LNCaP clone FGC (cell line): Measurements from ENCODE around the gene MCOLN2.
A peak's percentile ranks its signal among the peaks of the same experiment; 100 is the strongest.

Experiments
- DNase-seq: peaks from one replicate; pipeline ENCODE4 v3.0.0-alpha.2; 2011; ENCODE audit warnings: low read depth
- H3K4me3 ChIP-seq: 2 replicates; pipeline ENCODE4 v1.5.1; 2011; ENCODE audit warnings: mild to moderate bottlenecking, low read depth, low read length, control low read depth
- CTCF ChIP-seq: IDR thresholded peaks from 2 replicates; pipeline ENCODE4 v1.5.1; 2012; ENCODE audit warnings: mild to moderate bottlenecking; ENCODE audit not compliant: control insufficient read depth, insufficient read depth; ENCODE audit errors: extremely low read depth

MCOLN2 gene

GRCh38 chr1:84996846-84997666, at the start of gene MCOLN2:
TSS of gene MCOLN2 (minus strand) at chr1:84997113. CDS start at chr1:84996872, 241 bp downstream.
- TF ChIP-seq CTCF, result peak; percentile 17; the same call in 1 of the 2 replicates
- no peak for DNase-seq
- peak within 1 kb of the TSS; percentile 66 for H3K4me3 ChIP-seq

- DNase-seq, result no peak
- no peak overlapping the region for H3K4me3 ChIP-seq
- TF ChIP-seq CTCF, result no peak
Observed at GRCh38 chr1:85042413-85042812, 45.5 kb upstream of the MCOLN2 start.

- DNase-seq, result no peak
- no peak for TF ChIP-seq CTCF
- H3K4me3 ChIP-seq, result no peak overlapping the region
Observed at GRCh38 chr1:85041793-85042192, 44.9 kb upstream of the MCOLN2 start.

GRCh38 chr1:85033221-85033620, 36.3 kb upstream of the MCOLN2 start:
- TF ChIP-seq CTCF, result no peak
- no peak overlapping the region for H3K4me3 ChIP-seq
- no peak for DNase-seq

- H3K4me3 ChIP-seq, result no peak overlapping the region
- DNase-seq, result no peak
- TF ChIP-seq CTCF, result no peak
Observed at GRCh38 chr1:85030536-85030935, 33.6 kb upstream of the MCOLN2 start.

- TF ChIP-seq CTCF, result no peak
- no peak for DNase-seq
- H3K4me3 ChIP-seq, result no peak overlapping the region
Observed at GRCh38 chr1:85028151-85028550, 31.2 kb upstream of the MCOLN2 start.
